ENCODE data around the gene SCARB2. TPM values are rescaled to one million over a fixed set of nuclear protein-coding genes. Genes with fewer than 3 reads are reported as not detected.
A peak's percentile ranks its signal among the peaks of the same experiment; 100 is the strongest.

The SCARB2 gene
- total RNA-seq, 1 donor from 2014 or later, result 172 TPM

- peaks cover 5% of the 10 kb centered on the region for H3K9me3 Mint-ChIP-seq (ENCODE audit: unreplicated experiment)
- Histone ChIP-seq H3K9ac (ENCODE audit: low read length) (no peak overlapping the region), H3K27me3 (ENCODE audit: insufficient read depth, low read length) (no peaks in the 10 kb centered on the region), H3K36me3 (ENCODE audit: insufficient read depth, low read length) (no peaks in the 10 kb centered on the region), H3K4me3 (ENCODE audit: insufficient read depth, low read depth, low read length) (no peak overlapping the region), H3K9me3 (ENCODE audit: insufficient read depth, low read depth, low read length) (no peaks in the 10 kb centered on the region), H3K79me2 (ENCODE audit: insufficient read depth, low read length) (no peaks in the 10 kb centered on the region), H3K27ac (ENCODE audit: low read depth, low read length) (no peak overlapping the region), H3K4me1 (ENCODE audit: insufficient read depth, low read length) (no peaks in the 10 kb centered on the region), H2AFZ (ENCODE audit: low read depth, low read length) (no peak overlapping the region), H4K20me1 (ENCODE audit: insufficient read depth, low read length) (no peaks in the 10 kb centered on the region), H3K4me2 (ENCODE audit: low read length) (no peak overlapping the region)
- TF ChIP-seq CTCF (IDR thresholded peaks at IDR 0.05; ENCODE audit: insufficient read depth, low read depth, low read length) (no peak), EZH2 (IDR thresholded peaks at IDR 0.05; ENCODE audit: insufficient read depth, low read length) (no peak)
- peaks cover 6% of the 10 kb centered on the region for H3K36me3 Mint-ChIP-seq (ENCODE audit: low read depth, unreplicated experiment)
- H3K4me1 Mint-ChIP-seq (ENCODE audit: low read depth, unreplicated experiment), result no peaks in the 10 kb centered on the region
- FAIRE-seq, result no peak
- H3K4me3 Mint-ChIP-seq (ENCODE audit: unreplicated experiment), result peak overlapping the region; percentile 85
- H3K27me3 Mint-ChIP-seq (ENCODE audit: low read depth, unreplicated experiment), result no peaks in the 10 kb centered on the region
- DNase-seq (ENCODE audit: low read depth), result no peak
- H3K27ac Mint-ChIP-seq (ENCODE audit: unreplicated experiment), result peak overlapping the region; percentile 73
Measured at GRCh38 chr4:76233967-76234678, 20.5 kb upstream of the SCARB2 start.

- Histone ChIP-seq H3K4me2 (ENCODE audit: low read length) (no peak overlapping the region), H3K4me3 (ENCODE audit: insufficient read depth, low read depth, low read length) (no peak overlapping the region), H3K27ac (ENCODE audit: low read depth, low read length) (no peak overlapping the region), H3K27me3 (ENCODE audit: insufficient read depth, low read length) (no peaks in the 10 kb centered on the region), H3K4me1 (ENCODE audit: insufficient read depth, low read length) (no peaks in the 10 kb centered on the region), H3K36me3 (ENCODE audit: insufficient read depth, low read length) (no peaks in the 10 kb centered on the region), H3K9ac (ENCODE audit: low read length) (no peak overlapping the region), H3K79me2 (ENCODE audit: insufficient read depth, low read length) (no peaks in the 10 kb centered on the region), H3K9me3 (ENCODE audit: insufficient read depth, low read depth, low read length) (no peaks in the 10 kb centered on the region), H2AFZ (ENCODE audit: low read depth, low read length) (no peak overlapping the region), H4K20me1 (ENCODE audit: insufficient read depth, low read length) (no peaks in the 10 kb centered on the region)
- H3K36me3 Mint-ChIP-seq (ENCODE audit: low read depth, unreplicated experiment), result peaks cover 9% of the 10 kb centered on the region
- FAIRE-seq, result no peak
- peak overlapping the region; percentile 54 for H3K27ac Mint-ChIP-seq (ENCODE audit: unreplicated experiment)
- DNase-seq (ENCODE audit: low read depth), result no peak
- H3K4me1 Mint-ChIP-seq (ENCODE audit: low read depth, unreplicated experiment), result no peaks in the 10 kb centered on the region
- peaks cover 9% of the 10 kb centered on the region for H3K9me3 Mint-ChIP-seq (ENCODE audit: unreplicated experiment)
- TF ChIP-seq EZH2 (IDR thresholded peaks at IDR 0.05; ENCODE audit: insufficient read depth, low read length) (no peak), CTCF (IDR thresholded peaks at IDR 0.05; ENCODE audit: insufficient read depth, low read depth, low read length) (no peak)
- no peaks in the 10 kb centered on the region for H3K27me3 Mint-ChIP-seq (ENCODE audit: low read depth, unreplicated experiment)
- H3K4me3 Mint-ChIP-seq (ENCODE audit: unreplicated experiment), result peak overlapping the region; percentile 85
Measured at GRCh38 chr4:76233529-76233928, 19.9 kb upstream of the SCARB2 start.

- no peaks in the 10 kb centered on the region for H3K27me3 Mint-ChIP-seq (ENCODE audit: low read depth, unreplicated experiment)
Measured at GRCh38 chr4:76233083-76233482, 19.5 kb upstream of the SCARB2 start.

More at GRCh38 chr4:76233083-76233482, 19.5 kb upstream of the SCARB2 start:
- H3K4me3 Mint-ChIP-seq (ENCODE audit: unreplicated experiment), result peak overlapping the region; percentile 85
- Histone ChIP-seq H3K9ac (ENCODE audit: low read length) (no peak overlapping the region), H3K4me3 (ENCODE audit: insufficient read depth, low read depth, low read length) (no peak overlapping the region), H3K36me3 (ENCODE audit: insufficient read depth, low read length) (no peaks in the 10 kb centered on the region), H3K4me1 (ENCODE audit: insufficient read depth, low read length) (no peaks in the 10 kb centered on the region), H2AFZ (ENCODE audit: low read depth, low read length) (no peak overlapping the region), H3K27me3 (ENCODE audit: insufficient read depth, low read length) (no peaks in the 10 kb centered on the region), H3K79me2 (ENCODE audit: insufficient read depth, low read length) (no peaks in the 10 kb centered on the region), H3K9me3 (ENCODE audit: insufficient read depth, low read depth, low read length) (no peaks in the 10 kb centered on the region), H3K27ac (ENCODE audit: low read depth, low read length) (no peak overlapping the region), H4K20me1 (ENCODE audit: insufficient read depth, low read length) (no peaks in the 10 kb centered on the region), H3K4me2 (ENCODE audit: low read length) (no peak overlapping the region)
- no peak overlapping the region for H3K27ac Mint-ChIP-seq (ENCODE audit: unreplicated experiment)
- peaks cover 9% of the 10 kb centered on the region for H3K36me3 Mint-ChIP-seq (ENCODE audit: low read depth, unreplicated experiment)
- no peak for TF ChIP-seq CTCF (IDR thresholded peaks at IDR 0.05; ENCODE audit: insufficient read depth, low read depth, low read length)
- no peak for TF ChIP-seq EZH2 (IDR thresholded peaks at IDR 0.05; ENCODE audit: insufficient read depth, low read length)
- H3K4me1 Mint-ChIP-seq (ENCODE audit: low read depth, unreplicated experiment), result no peaks in the 10 kb centered on the region
- peaks cover 11% of the 10 kb centered on the region for H3K9me3 Mint-ChIP-seq (ENCODE audit: unreplicated experiment)
- no peak for DNase-seq (ENCODE audit: low read depth)
- FAIRE-seq, result no peak
